Gastroesophageal sphincter (tissue), 4 donors: ENCODE measurements around the gene POU2AF2. TPM values are rescaled to one million over a fixed set of nuclear protein-coding genes. Genes with fewer than 3 reads are reported as not detected.

Experiments
- ATAC-seq: fragments of 150-250 bp; one replicate; pipeline ENCODE4 v1.9.1; 2016; ENCODE audit warnings: mild to moderate bottlenecking, moderate library complexity
- H3K27ac ChIP-seq, 4 donors: fragments of 200-600 bp; sonication (generic) in 3 of 4; 1 replicate in 3 of 4; 2 replicates in 1 of 4; pipeline ENCODE4 v1.5.1; 2016 to 2019
- H3K27me3 ChIP-seq: fragments of 200-600 bp; sonication (generic); one replicate; pipeline ENCODE4 v1.5.1; 2019
- H3K36me3 ChIP-seq, 2 donors: fragments of 200-600 bp; sonication (generic); one replicate each; pipeline ENCODE4 v1.5.1; 2019; ENCODE audit warnings: control low read depth in 1 of 2
- H3K4me1 ChIP-seq, 3 donors: fragments of 200-600 bp; sonication (generic); 1 replicate in 2 of 3; 2 replicates in 1 of 3; pipeline ENCODE4 v1.5.1; 2016 to 2019; ENCODE audit warnings: control low read depth in 2 of 3
- H3K4me3 ChIP-seq, 2 donors: fragments of 200-600 bp; sonication (generic); one replicate each; pipeline ENCODE4 v1.5.1; 2019; ENCODE audit warnings: mild to moderate bottlenecking in 1 of 2, moderate library complexity in 1 of 2
- H3K9me3 ChIP-seq, 3 donors: fragments of 200-600 bp; sonication (generic); one replicate each; pipeline ENCODE4 v1.5.1; 2017 to 2019; ENCODE audit warnings: control low read depth in 2 of 3
- CTCF ChIP-seq, 4 experiments: fragments of 200-600 bp in 2 of 4; fragments of 450-650 bp in 2 of 4; sonication (generic) in 1 of 4; IDR thresholded peaks; one replicate each; pipeline ENCODE4 v1.5.1; 2017 to 2019; ENCODE audit warnings: antibody characterized with exemption in 4 of 4, mild to moderate bottlenecking in 2 of 4, moderate library complexity in 2 of 4
- EP300 ChIP-seq: sonication (generic); formaldehyde crosslinking; IDR thresholded peaks from one replicate; pipeline ENCODE4 v1.6.1; 2017; ENCODE audit warnings: antibody characterized with exemption, mild to moderate bottlenecking
- POLR2A ChIP-seq, 2 donors: fragments of 450-650 bp; IDR thresholded peaks; one replicate each; pipeline ENCODE4 v1.6.1; 2017; ENCODE audit warnings: antibody characterized with exemption in 2 of 2, mild to moderate bottlenecking in 2 of 2, moderate library complexity in 1 of 2
- POLR2AphosphoS5 ChIP-seq: sonication (generic); formaldehyde crosslinking; IDR thresholded peaks from one replicate; pipeline ENCODE4 v1.6.1; 2017; ENCODE audit warnings: antibody characterized with exemption
- WGBS, 2 donors: methylation state at CpG; one replicate each; pipeline ENCODE4 v1.1.5; 2018; ENCODE audit warnings: low coverage in 1 of 2; 5-methylcytosine and 5-hydroxymethylcytosine counted together
- total RNA-seq, 4 donors: library from RNA; depleted of rRNA; stranded (reverse); fragments of >200 nt; gene quantifications; one replicate each; pipeline ENCODE4 v1.1.0, GENCODE V29; 2016

POU2AF2 gene
- total RNA-seq, 4 donors from 2014 or later: 0.59 to 0.81 TPM; not detected in 2

- 37 to 71% methylated on average over 5 of the region's 5 CpGs for WGBS, 2 donors
- H3K36me3 ChIP-seq: no peaks in the 10 kb centered on the region
- no peaks in the 10 kb centered on the region for H3K9me3 ChIP-seq
- H3K4me1 ChIP-seq: peaks cover 0 to 4% (median 0%) of the 10 kb centered on the region in 3 donors
- no peak for TF ChIP-seq CTCF (IDR thresholded peaks at IDR 0.05)
- TF ChIP-seq POLR2AphosphoS5: no peak
- no peak for TF ChIP-seq POLR2A (IDR thresholded peaks at IDR 0.05)
- TF ChIP-seq EP300: no peak
- no peak overlapping the region for H3K4me3 ChIP-seq
- no peak overlapping the region for H3K27ac ChIP-seq
- no peak for ATAC-seq
- peaks cover 9% of the 10 kb centered on the region for H3K27me3 ChIP-seq
Observed at GRCh38 chr11:111269146-111269868, 23.8 kb downstream of the POU2AF2 start.

- no peaks in the 10 kb centered on the region for H3K36me3 ChIP-seq
- no peak overlapping the region for H3K27ac ChIP-seq
- peaks cover 9% of the 10 kb centered on the region for H3K27me3 ChIP-seq
- peaks cover 0 to 4% (median 0%) of the 10 kb centered on the region in 3 donors for H3K4me1 ChIP-seq
- H3K9me3 ChIP-seq: no peaks in the 10 kb centered on the region
- WGBS, 2 donors: 75 to 89% methylated on average over 3 of the region's 3 CpGs
- no peak overlapping the region for H3K4me3 ChIP-seq
- no peak for ATAC-seq
- TF ChIP-seq POLR2AphosphoS5 (no peak), EP300 (no peak), CTCF (IDR thresholded peaks at IDR 0.05) (no peak), POLR2A (IDR thresholded peaks at IDR 0.05) (no peak)
Observed at GRCh38 chr11:111272420-111272819, 26.9 kb downstream of the POU2AF2 start.

DNA sequence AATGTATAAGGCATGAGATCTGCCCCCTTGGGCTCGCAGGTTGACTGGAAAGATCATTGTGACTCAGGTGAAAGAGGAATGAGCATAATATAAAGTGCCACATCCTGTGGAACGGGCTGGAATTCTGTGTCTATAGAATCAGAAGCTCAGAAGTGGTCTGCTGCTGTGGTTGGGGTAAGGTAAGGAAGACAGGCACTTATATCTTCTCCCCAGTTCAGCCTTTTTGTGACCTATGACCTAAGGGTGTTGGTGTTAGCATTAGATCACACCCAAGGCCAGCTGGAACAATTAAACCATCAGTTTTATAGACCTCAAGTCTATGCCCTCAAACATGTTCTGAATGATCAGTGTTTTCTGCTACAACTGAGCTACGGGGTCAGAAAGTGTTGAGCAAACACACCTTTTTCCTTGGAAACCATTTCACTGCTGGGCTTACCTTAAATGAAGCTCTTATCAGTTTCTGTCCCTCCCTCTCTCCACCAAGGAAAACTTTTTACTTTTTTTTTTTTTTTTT is 37.1 kb downstream of the POU2AF2 start:
- Histone ChIP-seq H3K4me3 (no peak overlapping the region), H3K4me1 (peaks cover 0 to 13% (median 0%) of the 10 kb centered on the region in 3 donors), H3K27me3 (no peaks in the 10 kb centered on the region), H3K36me3 (no peaks in the 10 kb centered on the region), H3K27ac (no peak overlapping the region), H3K9me3 (no peaks in the 10 kb centered on the region)
- TF ChIP-seq EP300 (no peak), POLR2AphosphoS5 (no peak), POLR2A (IDR thresholded peaks at IDR 0.05) (no peak), CTCF (IDR thresholded peaks at IDR 0.05) (no peak)
- no peak for ATAC-seq
- WGBS, 2 donors: 69 to 73% methylated on average over 2 of the region's 3 CpGs

- H3K27ac ChIP-seq: no peak overlapping the region
- no peak for TF ChIP-seq POLR2AphosphoS5
- no peak for TF ChIP-seq POLR2A (IDR thresholded peaks at IDR 0.05)
- no peak for TF ChIP-seq CTCF (IDR thresholded peaks at IDR 0.05)
- TF ChIP-seq EP300: no peak
- H3K4me1 ChIP-seq: peaks cover 0 to 13% (median 0%) of the 10 kb centered on the region in 3 donors
- 74 to 76% methylated on average over 5 to 22 of the region's 33 CpGs for WGBS, 2 donors
- H3K4me3 ChIP-seq: no peak overlapping the region
- H3K36me3 ChIP-seq: no peaks in the 10 kb centered on the region
- ATAC-seq: peak; percentile 15
- H3K9me3 ChIP-seq: no peaks in the 10 kb centered on the region
- no peaks in the 10 kb centered on the region for H3K27me3 ChIP-seq
Observed at GRCh38 chr11:111283945-111284481, 38.5 kb downstream of the POU2AF2 start.
